HFF-Myc (cell line): Measurements from ENCODE around the gene STIMATE.

Experiments
- DNase-seq: peaks from one replicate; pipeline ENCODE4 v3.0.0-alpha.2; 2011; ENCODE audit warnings: low read depth; ENCODE audit errors: extremely low read depth
- H3K4me3 ChIP-seq: replicated peaks from 2 replicates; pipeline ENCODE4 v1.5.1; 2011; ENCODE audit warnings: low read depth, mild to moderate bottlenecking, control low read depth, low read length
- TF ChIP-seq, protein P1 (sequence below): IDR thresholded peaks from 2 replicates; pipeline ENCODE4 v1.5.1; 2012; ENCODE audit warnings: mild to moderate bottlenecking, low read depth, low read length, control low read depth; ENCODE audit errors: missing control alignments

Gene STIMATE

DNA sequence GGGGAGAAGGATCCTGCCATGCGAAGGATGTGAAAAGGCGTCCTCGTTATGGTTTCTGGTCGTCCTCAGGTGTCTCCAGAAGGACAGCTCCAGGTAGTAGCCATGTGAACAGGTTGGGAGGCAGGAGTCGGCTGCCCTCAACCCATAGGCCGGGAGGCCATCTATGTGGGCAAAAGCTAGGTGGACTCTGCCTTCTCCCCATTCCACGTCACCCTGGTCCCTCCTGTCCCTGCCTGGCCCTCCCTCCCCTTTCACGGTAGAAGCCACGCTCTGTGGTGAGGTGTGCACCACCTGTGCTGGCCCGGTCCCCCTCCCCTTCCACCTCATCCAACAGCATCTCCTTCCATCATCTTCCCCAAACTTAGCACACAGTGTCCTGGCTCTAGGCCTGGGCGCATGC, 86.4 kb downstream of the STIMATE start:
- DNase-seq: no peak
- TF ChIP-seq, protein P1, sequence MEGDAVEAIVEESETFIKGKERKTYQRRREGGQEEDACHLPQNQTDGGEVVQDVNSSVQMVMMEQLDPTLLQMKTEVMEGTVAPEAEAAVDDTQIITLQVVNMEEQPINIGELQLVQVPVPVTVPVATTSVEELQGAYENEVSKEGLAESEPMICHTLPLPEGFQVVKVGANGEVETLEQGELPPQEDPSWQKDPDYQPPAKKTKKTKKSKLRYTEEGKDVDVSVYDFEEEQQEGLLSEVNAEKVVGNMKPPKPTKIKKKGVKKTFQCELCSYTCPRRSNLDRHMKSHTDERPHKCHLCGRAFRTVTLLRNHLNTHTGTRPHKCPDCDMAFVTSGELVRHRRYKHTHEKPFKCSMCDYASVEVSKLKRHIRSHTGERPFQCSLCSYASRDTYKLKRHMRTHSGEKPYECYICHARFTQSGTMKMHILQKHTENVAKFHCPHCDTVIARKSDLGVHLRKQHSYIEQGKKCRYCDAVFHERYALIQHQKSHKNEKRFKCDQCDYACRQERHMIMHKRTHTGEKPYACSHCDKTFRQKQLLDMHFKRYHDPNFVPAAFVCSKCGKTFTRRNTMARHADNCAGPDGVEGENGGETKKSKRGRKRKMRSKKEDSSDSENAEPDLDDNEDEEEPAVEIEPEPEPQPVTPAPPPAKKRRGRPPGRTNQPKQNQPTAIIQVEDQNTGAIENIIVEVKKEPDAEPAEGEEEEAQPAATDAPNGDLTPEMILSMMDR: no peak
- H3K4me3 ChIP-seq: no peak overlapping the region

DNA sequence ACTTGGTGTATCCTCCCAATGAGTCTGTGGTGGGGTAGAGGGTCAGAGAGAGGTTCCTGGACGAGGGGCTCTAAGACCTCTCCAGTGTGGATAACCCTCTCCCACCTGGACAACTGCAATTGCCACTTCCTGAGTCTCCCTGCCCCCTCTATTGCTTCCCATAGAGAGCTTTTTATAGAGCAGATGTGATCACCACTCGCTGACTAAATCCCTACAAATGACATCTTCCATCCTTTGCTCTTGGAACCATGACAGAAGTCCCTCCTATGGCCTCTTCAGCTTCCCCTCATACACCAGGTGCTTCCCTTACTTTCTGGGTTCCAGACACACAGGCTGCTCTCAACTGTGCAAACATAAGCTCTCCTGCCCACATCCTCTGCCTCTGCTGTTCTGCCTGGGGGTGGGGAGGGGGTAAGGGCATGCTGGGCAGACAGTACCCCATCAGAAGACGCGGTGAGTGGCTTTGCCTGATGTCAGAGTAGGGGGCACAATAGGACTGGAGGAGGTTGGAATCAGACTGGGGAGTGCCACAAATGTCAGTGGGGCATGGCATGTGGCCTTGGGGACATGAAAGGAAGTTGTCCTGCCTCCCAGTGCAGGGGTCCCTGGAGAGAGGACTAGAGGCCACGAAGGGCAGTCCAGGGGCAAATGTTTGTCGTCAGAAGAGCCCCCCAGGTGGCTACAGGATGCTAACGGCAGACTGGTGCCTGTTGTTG, 87.5 kb downstream of the STIMATE start:
- no peak overlapping the region for H3K4me3 ChIP-seq
- TF ChIP-seq, protein P1: no peak
- no peak for DNase-seq

DNA sequence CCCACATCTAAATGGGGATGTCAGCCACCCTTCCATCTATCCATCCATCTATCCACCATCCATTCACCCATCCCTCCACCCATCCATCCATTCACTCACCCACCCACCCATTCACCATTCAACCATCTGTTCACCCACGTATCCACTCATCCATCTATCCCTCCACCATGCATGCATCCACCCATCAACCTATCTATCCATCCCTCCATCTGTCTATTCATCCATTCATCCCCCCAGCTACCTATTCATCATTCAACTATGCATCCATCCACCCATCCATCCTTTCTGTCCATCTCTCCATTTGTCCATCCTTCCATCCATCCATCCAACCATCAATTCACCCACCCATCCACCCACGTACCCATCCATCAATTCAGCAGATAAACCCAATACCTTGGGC, 88.2 kb downstream of the STIMATE start:
- H3K4me3 ChIP-seq: no peak overlapping the region
- no peak for DNase-seq
- TF ChIP-seq, protein P1: no peak

DNA sequence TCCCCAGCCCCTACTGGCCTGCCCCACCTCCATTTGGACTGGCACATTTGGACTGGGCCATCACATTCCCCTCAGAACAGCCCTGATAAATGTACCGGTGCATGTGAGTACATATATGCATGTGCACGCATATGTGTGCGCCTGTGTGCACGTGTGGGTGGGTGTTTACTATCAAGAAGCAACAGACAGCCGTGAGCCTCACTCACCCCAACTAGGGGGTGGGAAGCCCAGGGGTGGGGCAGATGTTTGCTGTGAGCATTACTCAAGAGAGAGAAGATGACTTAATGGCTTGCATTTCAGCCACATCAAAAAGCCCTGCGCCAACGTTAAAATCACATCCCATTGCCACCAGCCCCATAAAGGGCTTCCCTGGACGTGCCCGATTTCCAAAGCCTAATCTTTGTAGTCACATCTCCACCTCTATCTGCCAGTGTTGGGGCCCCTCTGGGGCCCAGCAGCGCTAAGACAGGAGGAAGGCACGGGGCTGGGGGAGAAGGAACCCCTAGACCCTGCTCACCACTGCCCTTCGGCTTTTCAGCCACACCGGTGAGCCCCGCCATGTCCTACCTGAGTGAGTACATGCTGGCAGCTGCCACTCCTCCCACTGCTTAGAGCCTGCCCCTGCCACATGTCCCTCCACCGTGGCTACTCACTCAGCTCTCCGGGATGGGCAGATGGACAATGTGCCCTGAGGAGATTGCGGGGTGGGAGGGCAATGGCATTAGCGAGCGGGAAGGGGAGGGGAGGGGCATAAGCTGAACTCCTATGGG, 91.9 kb downstream of the STIMATE start:
- TF ChIP-seq, protein P1: no peak
- no peak overlapping the region for H3K4me3 ChIP-seq
- no peak for DNase-seq

DNA sequence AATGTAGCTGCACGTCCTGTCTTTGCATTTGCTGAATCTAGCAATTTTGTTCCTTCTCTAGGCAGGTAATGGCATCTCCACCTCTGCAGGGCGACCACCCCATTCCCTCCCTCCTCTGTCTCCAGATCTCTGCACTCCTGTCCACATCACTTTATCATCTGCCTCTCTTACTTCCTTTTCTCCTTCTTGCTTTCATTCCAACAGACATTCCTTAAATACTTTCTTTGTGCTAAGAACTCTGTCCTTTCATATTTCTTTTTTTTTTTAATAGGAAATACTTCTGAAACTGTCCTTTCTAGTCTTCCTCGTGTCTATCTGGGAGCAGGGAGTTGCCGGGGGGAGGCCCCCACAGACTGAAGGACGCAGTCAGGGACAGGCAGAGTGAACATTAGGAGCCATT, 95.5 kb downstream of the STIMATE start:
- TF ChIP-seq, protein P1: no peak
- no peak for DNase-seq
- no peak overlapping the region for H3K4me3 ChIP-seq

DNA sequence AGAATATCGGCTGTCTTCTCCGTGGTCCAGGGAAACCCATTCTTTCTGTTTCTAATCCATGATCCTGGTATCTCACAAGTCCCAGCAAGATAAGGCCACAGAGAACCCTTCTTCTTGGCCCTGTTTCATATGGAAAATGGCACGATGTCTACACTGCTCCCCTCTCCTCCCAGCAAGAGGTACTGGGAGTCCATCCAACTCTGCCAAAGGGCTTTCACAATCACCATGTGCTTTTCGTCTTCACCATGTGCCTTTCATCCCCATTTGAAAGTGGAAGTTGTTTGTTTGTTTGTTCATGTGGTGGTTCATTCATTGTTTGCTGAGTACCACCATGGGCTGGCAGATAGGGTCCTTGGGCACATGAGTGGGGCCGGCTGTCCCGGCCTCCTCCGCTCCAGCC, 97.3 kb downstream of the STIMATE start:
- no peak for DNase-seq
- TF ChIP-seq, protein P1: no peak
- no peak overlapping the region for H3K4me3 ChIP-seq
